ENCODE results near the gene TMEM248. TPM values are rescaled to one million over a fixed set of nuclear protein-coding genes. Genes with fewer than 3 reads are reported as not detected.
"Not testable (repeated sequence)": the region's sequence is repeated elsewhere in the genome, so short reads cannot be mapped to it uniquely, and the experiment has no call there.

Gene TMEM248
- total and polyA plus RNA-seq, 3 experiments from 2014 or later: 85.8 to 129 (median 91.6) TPM

DNA sequence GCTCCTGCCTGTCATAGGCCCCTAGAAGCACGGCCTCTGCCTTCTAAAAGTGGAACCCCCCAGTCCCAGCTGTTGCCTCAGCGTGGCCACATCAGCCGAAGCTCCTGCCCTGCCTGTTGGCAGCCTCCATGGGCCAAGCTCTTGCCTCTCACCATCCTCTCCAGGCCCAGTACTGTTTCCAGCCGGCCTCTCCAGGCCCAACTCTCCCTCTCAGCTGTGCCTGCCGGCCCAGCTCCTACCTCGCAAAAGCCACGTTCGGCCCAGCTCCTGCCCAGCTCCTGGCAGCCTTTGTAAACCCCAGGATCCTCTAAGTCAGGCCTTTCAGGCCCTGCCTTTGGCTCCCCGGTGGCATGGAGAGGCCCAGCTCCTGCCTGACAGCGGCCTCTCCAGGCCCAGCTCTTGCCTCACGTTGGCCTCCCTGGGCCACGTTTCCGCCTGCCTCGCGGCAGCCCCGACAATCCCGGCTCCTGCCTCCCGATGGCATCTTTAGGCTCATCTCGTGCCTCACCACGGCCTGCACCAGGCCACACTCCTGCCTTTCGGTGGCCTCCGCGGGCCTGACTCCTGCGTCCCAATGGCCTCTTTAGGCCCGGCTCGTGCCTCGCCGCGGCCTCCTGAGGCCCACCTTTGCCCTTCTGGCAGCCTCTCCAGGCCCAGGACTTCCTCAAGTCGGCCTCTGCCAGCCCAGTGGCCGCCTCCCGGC lies 17.5 kb upstream of the TMEM248 start:
- Histone ChIP-seq H3K4me3 (ENCODE audit: low read length) (no peak overlapping the region), H3K4me1 (ENCODE audit: insufficient read depth, low read length) (no peaks in the 10 kb centered on the region), H3K9me3 (ENCODE audit: low read length) (no peaks in the 10 kb centered on the region), H3K27ac (ENCODE audit: low read depth, low read length) (no peak overlapping the region), H3K36me3 (ENCODE audit: insufficient read depth, low read length) (peaks cover 5% of the 10 kb centered on the region), H3K27me3 (ENCODE audit: insufficient read depth, low read length, poor library complexity, severe bottlenecking) (no peaks in the 10 kb centered on the region)
- Mint-ChIP-seq H3K4me3 (no peak overlapping the region), H3K27ac (peak overlapping the region in 1 of 8 donors; percentile 37), H3K4me1 (no peaks in the 10 kb centered on the region), H3K27me3 (no peaks in the 10 kb centered on the region), H3K36me3 (peaks cover 0 to 7% (median 3%) of the 10 kb centered on the region in 3 donors), H3K9me3 (no peaks in the 10 kb centered on the region)
- POLR2A ChIA-PET: no interaction called here
- DNase-seq: no peak
- CTCF ChIA-PET: no interaction called here

DNA sequence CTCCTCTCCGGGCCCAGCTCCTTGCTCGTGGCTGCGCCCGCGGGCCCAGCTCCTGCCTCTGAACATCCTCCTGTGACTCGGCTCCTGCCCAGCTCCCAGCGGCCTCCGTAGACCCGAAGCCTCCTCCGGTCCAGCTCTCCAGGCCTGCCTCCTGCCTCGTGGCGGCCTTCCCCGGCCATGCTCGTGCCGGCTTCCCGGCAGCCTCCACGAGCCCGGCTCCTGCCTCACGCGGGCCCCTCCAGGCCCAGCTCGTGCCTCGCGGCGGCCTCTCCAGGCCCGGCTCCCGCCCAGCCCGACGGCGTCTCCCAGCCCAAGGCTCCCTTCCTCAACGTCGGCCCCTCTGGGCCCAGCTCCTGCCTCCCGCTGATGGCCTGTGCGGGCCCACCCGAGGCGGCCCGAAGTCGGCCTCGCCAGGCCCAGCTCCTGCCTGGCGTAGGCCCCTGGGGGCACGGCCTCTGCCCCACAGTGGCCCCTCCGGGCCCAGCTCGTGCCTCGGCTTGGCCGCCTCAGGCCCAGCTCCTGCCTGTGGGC lies 16.9 kb upstream of the TMEM248 start:
- H3K9me3 ChIP-seq (ENCODE audit: low read length): no peaks in the 10 kb centered on the region
- DNase-seq: no peak
- Mint-ChIP-seq H3K27ac (no peak overlapping the region), H3K4me1 (no peaks in the 10 kb centered on the region), H3K36me3 (peaks cover 0 to 7% (median 3%) of the 10 kb centered on the region in 3 donors), H3K27me3 (no peaks in the 10 kb centered on the region), H3K4me3 (no peak overlapping the region), H3K9me3 (no peaks in the 10 kb centered on the region)
- H3K4me3 ChIP-seq (ENCODE audit: low read length): no peak overlapping the region
- CTCF ChIA-PET: interaction anchor here (1.9 kb wide), 1 partner anchor 9 kb away, joined by 4 read pairs; no protein-coding TSS in a partner anchor
- H3K36me3 ChIP-seq (ENCODE audit: insufficient read depth, low read length): peaks cover 5% of the 10 kb centered on the region
- H3K27ac ChIP-seq (ENCODE audit: low read depth, low read length): no peak overlapping the region
- POLR2A ChIA-PET: no interaction called here
- H3K27me3 ChIP-seq (ENCODE audit: insufficient read depth, low read length, poor library complexity, severe bottlenecking): no peaks in the 10 kb centered on the region
- H3K4me1 ChIP-seq (ENCODE audit: insufficient read depth, low read length): no peaks in the 10 kb centered on the region

- Histone ChIP-seq H3K36me3 (ENCODE audit: insufficient read depth, low read length) (no peaks in the 10 kb centered on the region), H3K4me1 (ENCODE audit: insufficient read depth, low read length) (no peaks in the 10 kb centered on the region), H3K27me3 (ENCODE audit: insufficient read depth, low read length, poor library complexity, severe bottlenecking) (no peaks in the 10 kb centered on the region), H3K9me3 (ENCODE audit: low read length) (no peaks in the 10 kb centered on the region), H3K27ac (ENCODE audit: low read depth, low read length) (no peak overlapping the region), H3K4me3 (ENCODE audit: low read length) (no peak overlapping the region)
- H3K27ac Mint-ChIP-seq: peak overlapping the region in 3 of 8 donors; percentile 23 to 98 (median 30)
- DNase-seq: no peak
- H3K36me3 Mint-ChIP-seq: peaks cover 0 to 4% (median 3%) of the 10 kb centered on the region in 3 donors
- H3K4me3 Mint-ChIP-seq: no peak overlapping the region
- H3K4me1 Mint-ChIP-seq: no peaks in the 10 kb centered on the region
- H3K27me3 Mint-ChIP-seq: no peaks in the 10 kb centered on the region
- POLR2A ChIA-PET: no interaction called here
- CTCF ChIA-PET: interaction anchor here (1.9 kb wide), 1 partner anchor 10 kb away, joined by 4 read pairs; no protein-coding TSS in a partner anchor
- no peaks in the 10 kb centered on the region for H3K9me3 Mint-ChIP-seq
Measured at GRCh38 chr7:66905278-66905677, 15.7 kb upstream of the TMEM248 start.

- Histone ChIP-seq H3K27ac (ENCODE audit: low read depth, low read length) (no peak overlapping the region), H3K36me3 (ENCODE audit: insufficient read depth, low read length) (no peaks in the 10 kb centered on the region), H3K27me3 (ENCODE audit: insufficient read depth, low read length, poor library complexity, severe bottlenecking) (no peaks in the 10 kb centered on the region), H3K9me3 (ENCODE audit: low read length) (no peaks in the 10 kb centered on the region), H3K4me3 (ENCODE audit: low read length) (no peak overlapping the region), H3K4me1 (ENCODE audit: insufficient read depth, low read length) (no peaks in the 10 kb centered on the region)
- no peaks in the 10 kb centered on the region for H3K4me1 Mint-ChIP-seq
- no peaks in the 10 kb centered on the region for H3K27me3 Mint-ChIP-seq
- no peak overlapping the region for H3K4me3 Mint-ChIP-seq
- peaks cover 0 to 4% (median 3%) of the 10 kb centered on the region in 3 donors for H3K36me3 Mint-ChIP-seq
- H3K27ac Mint-ChIP-seq: peak overlapping the region in 4 of 8 donors; percentile 23 to 98 (median 38)
- ChIA-PET POLR2A (no interaction called here), CTCF (interaction anchor here (1.9 kb wide), 1 partner anchor 10 kb away, joined by 4 read pairs; no protein-coding TSS in a partner anchor)
- H3K9me3 Mint-ChIP-seq: no peaks in the 10 kb centered on the region
- no peak for DNase-seq
Measured at GRCh38 chr7:66905689-66906088, 15.3 kb upstream of the TMEM248 start.

DNA sequence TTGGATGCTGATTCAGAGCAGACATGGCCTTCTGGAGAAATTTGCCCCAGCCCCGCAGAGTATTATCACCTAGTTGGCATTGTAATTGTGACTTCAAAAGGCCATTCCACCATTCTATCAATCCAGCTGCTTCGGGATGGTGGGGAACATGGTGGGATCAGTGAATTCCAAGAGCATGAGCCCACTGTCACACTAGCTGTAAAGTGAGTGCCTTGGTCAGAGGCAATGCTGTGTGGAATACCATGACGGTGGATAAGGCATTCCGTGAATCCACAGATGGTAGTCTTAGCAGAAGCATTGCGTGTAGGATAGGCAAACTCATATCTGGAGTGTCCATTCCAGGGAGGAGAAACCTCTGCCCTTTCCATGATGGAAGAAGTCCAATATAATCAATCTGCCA lies 13.3 kb upstream of the TMEM248 start:
- H3K27ac Mint-ChIP-seq: no peak overlapping the region
- no peaks in the 10 kb centered on the region for H3K9me3 Mint-ChIP-seq
- H3K27ac ChIP-seq (ENCODE audit: low read depth, low read length): no peak overlapping the region
- H3K36me3 Mint-ChIP-seq: no peaks in the 10 kb centered on the region
- H3K4me3 ChIP-seq (ENCODE audit: low read length): no peak overlapping the region
- H3K4me3 Mint-ChIP-seq: no peak overlapping the region
- CTCF ChIA-PET: no interaction called here
- no peaks in the 10 kb centered on the region for H3K9me3 ChIP-seq (ENCODE audit: low read length)
- DNase-seq: no peak
- no peaks in the 10 kb centered on the region for H3K4me1 ChIP-seq (ENCODE audit: insufficient read depth, low read length)
- H3K36me3 ChIP-seq (ENCODE audit: insufficient read depth, low read length): no peaks in the 10 kb centered on the region
- H3K27me3 Mint-ChIP-seq: no peaks in the 10 kb centered on the region
- no peaks in the 10 kb centered on the region for H3K27me3 ChIP-seq (ENCODE audit: insufficient read depth, low read length, poor library complexity, severe bottlenecking)
- POLR2A ChIA-PET: no interaction called here
- no peaks in the 10 kb centered on the region for H3K4me1 Mint-ChIP-seq

- H3K9me3 Mint-ChIP-seq; H3K9me3 ChIP-seq (ENCODE audit: low read length); H3K4me3 ChIP-seq (ENCODE audit: low read length); H3K36me3 Mint-ChIP-seq; DNase-seq; H3K27me3 Mint-ChIP-seq; H3K27ac ChIP-seq (ENCODE audit: low read depth, low read length); H3K4me3 Mint-ChIP-seq; CTCF ChIA-PET; H3K4me1 ChIP-seq (ENCODE audit: insufficient read depth, low read length); H3K36me3 ChIP-seq (ENCODE audit: insufficient read depth, low read length); POLR2A ChIA-PET; H3K27ac Mint-ChIP-seq; H3K27me3 ChIP-seq (ENCODE audit: insufficient read depth, low read length, poor library complexity, severe bottlenecking); H3K4me1 Mint-ChIP-seq: not testable (repeated sequence)
Measured at GRCh38 chr7:66908598-66908997, 12.4 kb upstream of the TMEM248 start.

DNA sequence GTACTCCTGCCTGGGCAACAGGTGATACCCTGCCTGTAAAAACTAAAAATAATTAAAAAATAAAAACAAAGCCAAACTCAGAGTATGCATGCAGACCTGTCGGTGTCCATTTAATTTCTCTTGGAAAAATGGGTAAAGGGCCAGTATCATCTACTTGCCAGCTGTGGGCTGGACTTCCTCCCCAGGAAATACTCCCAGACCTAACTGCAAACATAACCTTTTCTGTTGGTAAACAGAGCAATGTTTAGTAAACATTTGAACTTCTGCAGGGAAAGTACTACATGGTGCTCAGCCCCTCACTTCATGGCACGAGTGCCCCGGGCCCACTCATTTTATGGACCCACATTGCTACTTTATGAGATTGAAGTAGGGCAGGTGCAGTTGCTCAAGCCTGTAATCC lies 10.2 kb upstream of the TMEM248 start:
- H3K4me1 ChIP-seq (ENCODE audit: insufficient read depth, low read length): no peaks in the 10 kb centered on the region
- H3K27me3 ChIP-seq (ENCODE audit: insufficient read depth, low read length, poor library complexity, severe bottlenecking): no peaks in the 10 kb centered on the region
- POLR2A ChIA-PET: no interaction called here
- H3K4me3 Mint-ChIP-seq: no peak overlapping the region
- H3K4me1 Mint-ChIP-seq: no peaks in the 10 kb centered on the region
- H3K27me3 Mint-ChIP-seq: no peaks in the 10 kb centered on the region
- no peaks in the 10 kb centered on the region for H3K36me3 ChIP-seq (ENCODE audit: insufficient read depth, low read length)
- no peaks in the 10 kb centered on the region for H3K9me3 ChIP-seq (ENCODE audit: low read length)
- DNase-seq: no peak
- CTCF ChIA-PET: interaction anchor here (1.6 kb wide), 1 partner anchor 9 kb away, joined by 3 read pairs; no protein-coding TSS in a partner anchor
- no peaks in the 10 kb centered on the region for H3K9me3 Mint-ChIP-seq
- H3K27ac Mint-ChIP-seq: no peak overlapping the region
- H3K27ac ChIP-seq (ENCODE audit: low read depth, low read length): no peak overlapping the region
- H3K36me3 Mint-ChIP-seq: no peaks in the 10 kb centered on the region
- no peak overlapping the region for H3K4me3 ChIP-seq (ENCODE audit: low read length)

DNA sequence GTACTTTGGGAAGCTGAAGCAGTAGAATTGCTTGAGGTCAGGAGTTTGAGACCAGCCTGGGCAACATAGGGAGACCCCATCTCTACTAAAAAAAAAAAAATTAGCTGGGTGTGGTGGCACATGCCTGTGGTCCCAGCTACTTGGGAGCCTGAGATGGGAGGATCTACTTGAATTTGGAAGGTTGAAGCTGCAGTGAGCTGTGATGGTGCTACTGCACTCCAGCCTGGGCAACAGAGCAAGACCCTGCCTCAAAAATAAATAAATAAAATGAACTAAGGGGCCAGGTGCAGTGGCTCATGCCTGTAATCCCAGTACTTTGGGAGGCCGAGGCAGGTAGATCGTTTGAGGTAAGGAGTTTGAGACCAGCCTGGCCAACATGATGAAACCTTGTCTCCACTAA lies 9.8 kb upstream of the TMEM248 start:
- POLR2A ChIA-PET; H3K27me3 Mint-ChIP-seq; H3K4me3 ChIP-seq (ENCODE audit: low read length); H3K27me3 ChIP-seq (ENCODE audit: insufficient read depth, low read length, poor library complexity, severe bottlenecking); H3K36me3 Mint-ChIP-seq; H3K4me1 ChIP-seq (ENCODE audit: insufficient read depth, low read length); H3K4me1 Mint-ChIP-seq; H3K27ac ChIP-seq (ENCODE audit: low read depth, low read length); DNase-seq; H3K9me3 ChIP-seq (ENCODE audit: low read length); H3K27ac Mint-ChIP-seq; H3K4me3 Mint-ChIP-seq; H3K36me3 ChIP-seq (ENCODE audit: insufficient read depth, low read length); H3K9me3 Mint-ChIP-seq: not testable (repeated sequence)
- CTCF ChIA-PET: interaction anchor here (1.6 kb wide), 1 partner anchor 9 kb away, joined by 3 read pairs; no protein-coding TSS in a partner anchor

Measured in CD8-positive, alpha-beta memory T cell (primary cell).